ENCODE results near the gene MAML1.

DNA sequence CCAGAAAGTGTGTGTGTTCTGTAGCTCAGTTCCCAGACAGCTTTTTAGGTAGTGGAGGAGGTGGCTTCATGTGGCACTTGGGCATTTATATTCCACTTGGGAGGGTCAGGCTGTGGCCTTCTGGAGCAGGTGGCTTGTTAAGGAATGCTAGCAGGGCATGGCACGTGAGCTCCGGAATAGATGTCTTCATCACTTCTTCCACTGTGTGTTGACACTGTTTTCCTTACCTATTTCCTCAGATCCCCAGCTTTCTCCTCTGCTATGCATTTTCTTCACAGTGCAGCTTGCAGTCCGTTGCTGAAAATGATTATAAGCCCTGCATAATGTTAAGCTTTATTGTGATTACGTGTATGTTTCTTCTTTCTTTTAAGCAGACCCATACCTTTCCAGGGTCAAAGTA is 3.3 kb upstream of the MAML1 start:
- TF ChIP-seq, protein P1, sequence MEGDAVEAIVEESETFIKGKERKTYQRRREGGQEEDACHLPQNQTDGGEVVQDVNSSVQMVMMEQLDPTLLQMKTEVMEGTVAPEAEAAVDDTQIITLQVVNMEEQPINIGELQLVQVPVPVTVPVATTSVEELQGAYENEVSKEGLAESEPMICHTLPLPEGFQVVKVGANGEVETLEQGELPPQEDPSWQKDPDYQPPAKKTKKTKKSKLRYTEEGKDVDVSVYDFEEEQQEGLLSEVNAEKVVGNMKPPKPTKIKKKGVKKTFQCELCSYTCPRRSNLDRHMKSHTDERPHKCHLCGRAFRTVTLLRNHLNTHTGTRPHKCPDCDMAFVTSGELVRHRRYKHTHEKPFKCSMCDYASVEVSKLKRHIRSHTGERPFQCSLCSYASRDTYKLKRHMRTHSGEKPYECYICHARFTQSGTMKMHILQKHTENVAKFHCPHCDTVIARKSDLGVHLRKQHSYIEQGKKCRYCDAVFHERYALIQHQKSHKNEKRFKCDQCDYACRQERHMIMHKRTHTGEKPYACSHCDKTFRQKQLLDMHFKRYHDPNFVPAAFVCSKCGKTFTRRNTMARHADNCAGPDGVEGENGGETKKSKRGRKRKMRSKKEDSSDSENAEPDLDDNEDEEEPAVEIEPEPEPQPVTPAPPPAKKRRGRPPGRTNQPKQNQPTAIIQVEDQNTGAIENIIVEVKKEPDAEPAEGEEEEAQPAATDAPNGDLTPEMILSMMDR (IDR thresholded peaks at IDR 0.05): no peak
- TF ChIP-seq, protein P2, sequence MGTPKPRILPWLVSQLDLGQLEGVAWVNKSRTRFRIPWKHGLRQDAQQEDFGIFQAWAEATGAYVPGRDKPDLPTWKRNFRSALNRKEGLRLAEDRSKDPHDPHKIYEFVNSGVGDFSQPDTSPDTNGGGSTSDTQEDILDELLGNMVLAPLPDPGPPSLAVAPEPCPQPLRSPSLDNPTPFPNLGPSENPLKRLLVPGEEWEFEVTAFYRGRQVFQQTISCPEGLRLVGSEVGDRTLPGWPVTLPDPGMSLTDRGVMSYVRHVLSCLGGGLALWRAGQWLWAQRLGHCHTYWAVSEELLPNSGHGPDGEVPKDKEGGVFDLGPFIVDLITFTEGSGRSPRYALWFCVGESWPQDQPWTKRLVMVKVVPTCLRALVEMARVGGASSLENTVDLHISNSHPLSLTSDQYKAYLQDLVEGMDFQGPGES (IDR thresholded peaks at IDR 0.05; ENCODE audit: low read depth, low read length): no peak
- TF ChIP-seq, protein P3, sequence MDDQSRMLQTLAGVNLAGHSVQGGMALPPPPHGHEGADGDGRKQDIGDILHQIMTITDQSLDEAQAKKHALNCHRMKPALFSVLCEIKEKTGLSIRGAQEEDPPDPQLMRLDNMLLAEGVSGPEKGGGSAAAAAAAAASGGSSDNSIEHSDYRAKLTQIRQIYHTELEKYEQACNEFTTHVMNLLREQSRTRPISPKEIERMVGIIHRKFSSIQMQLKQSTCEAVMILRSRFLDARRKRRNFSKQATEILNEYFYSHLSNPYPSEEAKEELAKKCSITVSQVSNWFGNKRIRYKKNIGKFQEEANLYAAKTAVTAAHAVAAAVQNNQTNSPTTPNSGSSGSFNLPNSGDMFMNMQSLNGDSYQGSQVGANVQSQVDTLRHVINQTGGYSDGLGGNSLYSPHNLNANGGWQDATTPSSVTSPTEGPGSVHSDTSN (IDR thresholded peaks at IDR 0.05): no peak
- no peak for TF ChIP-seq POLR2AphosphoS5 (IDR thresholded peaks at IDR 0.05; ENCODE audit: low read depth, low read length)

Data from SK-N-SH (cell line).